HG03460 (cell line): ENCODE measurements around the gene ARHGAP35.
A peak's percentile ranks its signal among the peaks of the same experiment; 100 is the strongest.
"Not testable (repeated sequence)": the region's sequence is repeated elsewhere in the genome, so short reads cannot be mapped to it uniquely, and the experiment has no call there.

Experiments used
- ATAC-seq: cut with Tn5 transposase; IDR thresholded peaks from one replicate; pipeline ENCODE4 v1.9.1; 2021; ENCODE audit not compliant: unreplicated experiment

ARHGAP35 gene

DNA sequence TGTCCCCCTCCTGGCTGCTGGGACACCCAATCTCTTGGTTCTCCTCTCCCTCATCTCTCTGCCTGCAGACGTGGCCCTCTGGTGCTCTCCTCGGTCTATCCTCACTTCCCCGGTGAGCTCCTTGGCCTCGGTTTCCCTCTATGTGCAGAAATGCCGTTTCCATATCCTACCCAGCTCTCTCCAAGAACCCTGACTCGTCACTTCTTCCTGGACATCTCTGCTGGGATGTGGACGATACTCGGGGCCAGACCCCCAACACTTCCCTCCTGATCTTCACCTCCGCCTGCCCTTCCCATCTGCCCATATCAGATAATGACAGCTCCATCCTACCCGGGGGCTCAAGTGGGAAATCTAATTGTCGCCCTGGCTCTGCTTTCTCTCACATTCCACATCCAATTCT, 18.0 kb upstream of the ARHGAP35 start:
- ATAC-seq = no peak

DNA sequence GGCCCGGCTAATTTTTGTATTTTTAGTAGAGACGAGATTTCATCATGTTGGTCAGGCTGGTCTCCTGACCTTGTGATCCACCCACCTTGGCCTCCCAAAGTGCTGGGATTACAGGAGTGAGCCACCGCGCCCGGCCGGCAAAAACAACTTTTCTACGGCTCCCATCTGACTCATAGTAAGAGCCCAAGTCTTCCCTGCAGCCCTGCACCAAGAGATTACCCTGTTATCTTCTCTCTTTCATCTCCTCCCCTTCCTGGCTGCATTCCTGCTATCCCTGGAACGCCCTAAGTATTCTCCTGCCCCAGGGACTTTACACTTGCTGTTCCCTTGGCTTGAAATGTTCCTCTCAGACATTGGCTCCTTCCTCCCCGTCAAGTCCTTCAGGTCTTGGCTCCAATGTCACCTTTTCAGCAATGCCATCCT, 16.7 kb upstream of the ARHGAP35 start:
- no peak for ATAC-seq

DNA sequence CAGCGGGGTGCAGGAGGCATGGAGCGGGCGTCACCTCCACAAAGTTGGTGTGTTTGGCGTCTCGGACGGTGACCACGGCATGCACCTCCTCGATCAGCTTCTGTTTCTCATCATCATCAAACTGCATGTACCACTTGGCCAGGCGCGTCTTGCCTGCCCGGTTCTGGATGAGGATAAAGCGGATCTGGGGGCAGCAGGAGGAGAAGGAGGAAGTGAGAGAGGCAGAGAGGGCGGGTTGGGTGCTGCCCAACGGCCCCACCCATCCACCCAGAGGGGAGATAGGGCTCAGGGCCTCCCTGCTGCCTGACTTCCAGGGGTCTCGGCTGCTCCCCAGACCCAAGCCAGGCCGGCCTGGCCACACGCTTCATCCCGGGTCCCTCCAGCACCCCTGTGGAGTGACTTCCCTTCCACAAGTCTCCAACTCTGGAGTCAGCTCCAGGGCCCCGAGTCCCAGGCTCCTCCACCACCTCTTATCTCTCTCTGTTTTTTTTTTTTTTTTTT, 14.8 kb upstream of the ARHGAP35 start:
- no peak for ATAC-seq

DNA sequence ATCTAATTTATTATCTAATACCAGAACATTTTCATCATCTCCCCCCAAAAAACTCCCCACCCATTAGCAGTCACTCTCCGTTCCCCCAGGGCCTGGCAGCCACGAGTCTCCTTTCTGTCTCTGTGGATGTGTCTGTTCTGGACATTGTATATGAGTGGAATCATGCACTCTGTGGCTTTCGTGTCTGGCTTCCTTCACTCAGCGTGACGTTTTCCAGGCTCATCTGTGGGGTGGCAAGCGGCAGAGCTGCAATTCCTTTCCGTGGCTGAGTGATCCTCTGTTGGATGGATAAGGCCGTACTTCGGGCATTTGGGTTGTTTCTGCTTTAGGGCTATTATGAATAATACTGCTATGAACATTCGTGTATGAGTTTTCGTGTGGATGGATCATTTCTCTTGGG, 13.3 kb upstream of the ARHGAP35 start:
- no peak for ATAC-seq

DNA sequence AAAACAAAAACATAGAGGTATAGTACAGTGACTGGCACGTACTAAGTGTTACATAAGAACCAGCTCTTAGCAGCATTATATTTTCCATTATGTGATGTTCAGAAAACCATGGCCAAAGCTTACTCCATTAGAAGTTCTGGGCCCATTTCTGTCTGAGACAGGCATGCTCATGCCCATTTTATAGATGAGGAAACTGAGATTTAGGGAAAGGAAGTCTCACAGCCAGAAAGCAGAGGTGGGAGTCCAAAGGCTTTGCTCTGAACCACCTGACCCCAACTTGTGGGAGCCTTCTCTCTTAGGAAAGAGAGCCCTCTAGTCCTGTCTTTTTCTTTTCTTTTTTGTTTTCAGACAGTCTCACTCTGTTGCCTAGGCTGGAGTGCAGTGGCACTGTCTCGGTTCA, 12.4 kb upstream of the ARHGAP35 start:
- ATAC-seq = no peak

DNA sequence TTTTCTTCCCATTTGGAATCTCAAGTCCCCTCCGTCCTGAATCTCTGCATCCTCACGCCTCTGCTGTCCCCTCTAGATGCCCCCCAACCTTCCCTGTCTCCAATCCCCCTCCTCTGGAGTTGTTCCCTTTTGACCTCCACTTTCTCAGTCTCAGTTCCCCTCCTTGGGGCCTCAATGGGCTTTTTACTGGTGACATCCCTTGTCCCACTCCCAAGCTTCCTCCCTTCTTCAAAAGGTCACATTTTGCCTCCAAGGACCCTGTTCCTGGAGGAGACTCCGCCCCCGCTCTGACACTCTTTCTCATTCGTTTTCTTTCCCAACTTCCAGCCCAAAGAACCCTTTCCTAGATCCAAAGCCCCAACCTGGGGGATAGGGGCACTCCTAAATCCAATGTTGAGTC, 11.2 kb upstream of the ARHGAP35 start:
- no peak for ATAC-seq

DNA sequence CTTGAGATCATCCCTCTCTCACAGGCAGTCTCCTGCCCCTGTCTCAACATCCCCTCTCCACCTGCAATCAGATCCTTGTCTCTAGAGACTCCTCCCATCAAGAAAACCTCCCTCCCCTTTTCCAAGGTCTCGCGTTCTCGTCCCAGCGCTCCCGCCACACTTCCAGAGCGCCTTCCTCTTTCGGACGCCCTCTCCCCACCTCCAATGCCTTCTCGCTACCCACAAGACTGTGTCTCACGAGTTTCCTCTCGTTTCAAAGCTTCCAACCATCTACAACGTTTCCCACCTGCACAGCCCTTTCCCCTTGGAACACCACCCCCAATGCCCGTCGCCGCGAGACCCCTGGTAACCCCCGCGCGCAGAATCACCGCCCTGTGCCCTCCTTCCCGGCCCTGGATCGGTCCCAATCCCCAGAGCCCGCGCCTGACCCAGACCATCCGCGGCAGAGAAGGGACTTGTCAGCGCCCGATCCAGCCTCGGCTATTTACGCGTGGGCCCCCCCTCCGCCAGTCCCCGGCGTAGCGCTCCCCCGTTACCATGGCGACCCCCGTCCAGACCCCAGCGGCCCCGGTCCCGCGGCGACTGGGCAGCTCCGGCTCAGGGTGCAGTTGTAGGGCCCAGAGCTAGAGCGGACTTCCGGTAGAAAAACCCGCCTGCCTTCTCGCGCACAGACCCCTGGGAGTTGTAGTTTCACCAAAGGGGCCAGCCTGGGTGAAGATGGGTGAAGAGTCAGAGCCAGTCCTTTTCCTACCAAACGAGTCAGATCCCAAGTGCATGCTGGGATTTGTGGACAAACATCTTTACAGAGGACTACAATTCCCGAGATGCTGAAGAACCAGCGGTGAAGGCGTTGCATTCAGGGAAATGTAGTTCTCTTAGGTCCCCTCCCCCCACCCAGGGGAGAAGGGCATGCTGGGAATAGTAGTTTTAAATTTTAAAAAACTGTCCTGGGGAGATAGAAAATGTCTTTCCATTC, 10.3 kb upstream of the ARHGAP35 start, which contains the start of gene AP2S1:
Gene AP2S1 (minus strand): TSS at position 619 of the 976 bp plus-strand sequence. CDS start 80 bp downstream, at position 539.
- peak; percentile 93 for ATAC-seq

DNA sequence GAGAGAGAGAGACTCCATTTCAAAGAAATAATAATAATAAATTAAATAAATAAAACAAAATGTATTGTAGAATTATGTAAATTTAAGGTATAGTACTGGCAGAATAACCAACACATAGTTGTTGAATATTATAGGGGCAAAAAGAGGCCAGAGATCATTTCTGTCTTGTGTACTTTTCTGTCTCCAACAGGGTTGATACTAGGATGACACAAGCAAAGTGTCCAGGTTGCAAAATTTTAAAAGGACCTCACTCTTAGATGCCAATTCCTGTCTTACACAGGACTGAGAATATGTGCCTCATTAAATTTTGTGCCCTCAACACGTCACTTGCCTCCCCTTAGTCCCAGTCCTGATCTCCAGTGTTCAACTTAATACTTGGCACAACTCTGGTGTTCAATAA, 8.0 kb upstream of the ARHGAP35 start:
- no peak for ATAC-seq

DNA sequence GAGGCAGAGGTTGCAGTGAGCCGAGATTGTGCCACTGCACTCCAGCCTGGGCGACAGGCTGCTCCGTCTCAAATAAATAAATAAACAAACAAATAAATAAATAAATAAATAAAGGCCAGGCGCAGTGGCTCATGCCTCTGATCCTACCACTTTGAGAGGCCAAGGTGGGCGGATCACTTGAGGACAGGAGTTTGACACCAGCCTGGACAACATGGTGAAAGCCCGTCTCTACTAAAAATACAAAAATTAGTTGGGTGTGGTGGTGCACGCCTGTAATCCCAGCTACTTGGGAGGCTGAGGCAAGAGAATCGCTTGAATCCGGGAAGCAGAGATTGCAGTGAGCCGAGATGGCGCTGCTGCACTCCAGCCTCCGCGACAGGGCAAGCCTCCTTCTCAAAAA, 6.1 kb upstream of the ARHGAP35 start:
- ATAC-seq = not testable (repeated sequence)

DNA sequence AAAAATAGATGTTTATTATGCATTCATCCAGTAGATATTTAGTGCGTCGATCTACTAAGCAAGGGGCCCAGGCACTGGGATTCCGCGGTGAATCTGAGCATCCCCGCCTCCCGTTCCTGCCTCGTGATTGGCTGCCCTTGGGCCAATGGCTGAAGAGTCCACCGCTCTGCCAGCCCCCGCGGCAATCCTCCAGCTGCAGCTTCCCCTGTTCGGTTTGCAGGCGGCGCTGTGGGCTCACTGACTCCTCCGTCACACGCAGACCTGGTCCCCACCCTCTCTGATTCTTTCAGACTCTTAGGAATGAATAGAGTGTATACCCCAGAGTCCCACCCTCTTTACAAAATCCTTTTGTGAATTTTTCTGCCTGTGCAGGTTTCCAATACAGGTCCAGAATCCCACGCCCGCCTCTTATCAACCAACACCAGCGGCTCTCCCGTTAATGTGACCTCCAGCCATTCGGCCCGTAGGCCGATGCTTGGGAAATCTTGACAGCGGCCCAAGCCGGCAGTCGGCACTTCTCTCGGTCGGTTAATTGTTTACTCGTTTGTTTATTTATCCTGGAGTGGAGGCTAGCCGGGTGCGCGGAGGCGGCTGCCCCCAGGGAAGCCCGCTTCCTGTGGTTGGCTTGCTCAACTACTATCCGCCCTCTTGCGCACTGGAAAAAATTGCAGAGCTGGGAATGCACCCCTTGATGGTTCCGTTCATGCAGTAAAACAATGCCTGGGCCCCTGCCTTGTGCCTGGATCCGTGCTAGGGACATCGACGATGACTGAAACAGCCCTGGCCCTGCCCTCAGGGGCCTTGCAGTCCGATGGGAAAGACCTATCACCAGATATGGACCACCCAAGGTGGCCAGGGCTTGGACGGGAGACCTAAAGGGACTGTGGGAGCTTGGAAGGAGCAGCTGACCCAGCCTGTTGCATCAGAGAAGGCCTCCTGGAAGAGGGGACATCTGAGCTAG, 4.5 kb upstream of the ARHGAP35 start:
- ATAC-seq = peak; percentile 52

DNA sequence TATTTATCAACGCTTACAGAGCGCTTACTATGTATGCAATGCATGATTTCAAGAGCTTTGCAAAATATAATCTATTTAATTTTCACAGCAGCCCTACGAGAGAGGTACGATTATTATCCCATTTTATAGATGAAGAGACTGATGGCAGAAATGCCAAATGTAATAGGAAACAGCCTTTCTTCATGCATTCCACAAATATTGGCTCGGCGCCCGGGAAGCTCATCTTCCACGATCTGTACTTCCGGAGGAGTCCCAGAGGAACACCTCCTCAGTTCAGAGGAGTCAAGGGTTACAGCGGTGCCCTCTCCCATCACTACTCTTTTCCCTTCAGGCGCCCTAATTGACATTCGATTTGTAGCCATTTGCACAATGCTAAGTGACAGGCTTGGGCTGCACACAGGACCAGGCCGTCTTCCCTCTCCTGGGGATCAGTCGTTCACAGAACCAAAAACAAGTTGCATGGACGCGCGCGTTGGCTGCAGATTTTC, 1.1 kb upstream of the ARHGAP35 start:
- ATAC-seq = no peak

DNA sequence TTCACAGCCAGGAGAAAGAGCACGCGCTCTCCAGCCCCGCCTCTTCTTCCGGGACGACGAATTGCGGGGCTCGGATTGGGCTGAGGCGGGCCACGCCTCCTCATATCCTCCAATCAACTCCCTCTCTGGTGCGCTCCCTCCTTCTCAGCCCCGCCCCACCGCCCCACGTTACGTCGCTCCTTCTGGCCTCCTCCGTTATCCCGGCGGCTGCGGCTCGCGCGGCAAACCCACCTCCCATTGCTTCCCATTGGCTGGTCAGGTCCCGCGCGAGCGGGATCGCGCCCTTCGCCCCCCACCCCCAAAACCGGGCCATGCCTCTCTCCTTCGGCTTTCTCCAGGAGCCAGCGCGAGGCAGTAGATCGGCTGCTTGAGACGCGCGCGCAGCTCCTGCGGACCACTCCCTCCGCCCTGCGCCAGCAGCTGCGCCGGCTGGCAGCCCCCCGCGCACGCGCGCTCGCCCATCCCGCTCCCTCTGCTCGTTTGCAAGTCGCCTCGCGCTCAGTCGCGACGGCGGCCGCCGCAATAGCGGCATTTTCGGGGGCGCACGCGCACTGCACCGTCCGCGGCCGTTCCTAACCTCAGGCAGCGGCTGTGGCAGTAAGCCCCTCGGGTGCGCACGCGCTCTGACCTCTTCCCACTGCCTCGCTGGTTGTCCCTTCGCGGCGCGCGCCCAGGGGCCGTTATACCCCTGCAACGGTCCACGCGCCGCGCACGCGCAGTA, 512 bp upstream of the ARHGAP35 start:
- peak; percentile 68 for ATAC-seq

DNA sequence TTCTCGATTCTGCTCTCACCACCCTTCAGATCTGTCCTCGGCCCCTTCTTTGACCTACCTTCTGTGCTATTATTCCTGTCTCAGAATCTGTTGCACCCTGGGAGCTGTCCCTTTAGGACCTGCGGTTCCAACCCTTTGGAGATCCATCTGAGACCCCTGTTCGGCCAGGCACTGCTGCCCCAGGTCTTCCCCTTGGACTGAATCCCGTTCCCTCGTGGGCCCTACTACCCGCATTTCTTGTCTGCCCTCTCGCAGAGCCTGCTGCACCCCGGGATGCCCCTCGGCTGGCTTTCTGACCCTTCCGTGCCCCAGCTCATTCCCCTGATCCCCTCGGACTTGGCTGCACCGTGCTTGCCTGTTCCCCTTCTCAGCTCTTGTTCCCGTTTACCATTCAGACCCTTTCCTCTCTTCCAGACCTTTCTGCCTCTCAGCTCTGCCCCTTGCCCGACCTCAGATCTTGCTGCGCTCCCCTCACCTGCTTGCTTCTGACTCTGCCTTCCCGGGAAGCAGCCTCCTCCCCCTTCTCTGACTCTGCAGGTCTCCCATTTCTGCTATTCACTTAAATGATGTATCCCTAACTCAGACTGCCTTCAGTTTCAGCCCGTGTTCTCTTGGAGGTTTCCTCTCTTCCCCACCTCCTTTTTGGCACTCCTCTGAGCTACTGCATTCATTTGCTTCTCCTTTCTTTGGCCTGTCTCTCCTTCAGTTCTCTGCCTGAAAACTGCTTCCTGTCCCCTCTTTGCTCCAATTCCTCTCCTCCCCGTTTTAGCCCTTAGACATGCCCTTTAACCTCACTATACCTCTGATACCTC, 1.1 kb downstream of the ARHGAP35 start:
- no peak for ATAC-seq

DNA sequence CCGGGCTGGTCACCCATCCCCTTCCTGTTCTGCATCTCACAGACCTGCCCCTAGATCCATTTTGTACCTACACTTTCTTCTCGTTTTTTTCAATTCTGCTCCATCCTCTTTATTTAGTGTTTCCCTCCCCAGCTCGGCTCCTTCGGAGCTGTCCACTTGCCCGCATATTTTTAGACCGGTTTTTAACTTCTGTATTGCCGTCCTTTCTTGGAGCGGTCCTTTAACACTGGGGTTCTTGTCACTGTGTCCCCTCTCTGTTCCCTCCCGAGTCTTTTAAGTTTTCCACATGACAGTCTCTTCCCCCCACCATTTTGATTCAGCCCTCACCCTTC, 1.7 kb downstream of the ARHGAP35 start:
- no peak for ATAC-seq

DNA sequence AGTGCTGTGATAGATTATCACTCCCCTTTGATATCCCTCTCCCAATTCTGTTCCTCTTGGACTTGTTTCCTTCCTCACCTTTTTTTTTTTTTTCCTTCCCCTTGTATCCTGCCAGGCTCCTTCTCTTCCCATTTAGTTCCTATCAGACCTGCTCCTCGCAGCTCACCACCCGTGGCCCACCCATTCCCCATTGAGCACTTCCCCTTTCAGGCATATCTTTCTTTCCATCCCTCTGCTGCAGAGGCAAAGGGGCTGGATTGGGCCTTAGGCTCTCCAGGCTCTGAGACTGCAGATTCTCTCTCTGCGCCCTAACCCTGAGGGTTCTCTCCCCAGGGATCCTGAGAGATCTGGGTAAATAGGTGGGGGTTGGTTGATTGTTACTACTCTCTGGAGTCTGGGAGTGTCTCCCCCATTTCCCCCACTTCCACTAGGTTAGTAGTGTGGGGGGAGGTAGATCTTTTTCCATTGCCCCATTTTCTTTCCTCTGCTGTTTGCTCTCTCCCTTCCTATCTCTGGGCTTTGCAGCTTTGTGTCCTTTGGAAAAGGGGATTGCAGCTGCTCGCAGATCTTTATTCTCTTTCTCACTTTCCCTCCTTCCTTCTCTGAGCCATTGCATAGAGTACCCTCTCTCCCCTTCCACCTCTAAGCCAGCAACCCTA, 2.3 kb downstream of the ARHGAP35 start:
- ATAC-seq = no peak

DNA sequence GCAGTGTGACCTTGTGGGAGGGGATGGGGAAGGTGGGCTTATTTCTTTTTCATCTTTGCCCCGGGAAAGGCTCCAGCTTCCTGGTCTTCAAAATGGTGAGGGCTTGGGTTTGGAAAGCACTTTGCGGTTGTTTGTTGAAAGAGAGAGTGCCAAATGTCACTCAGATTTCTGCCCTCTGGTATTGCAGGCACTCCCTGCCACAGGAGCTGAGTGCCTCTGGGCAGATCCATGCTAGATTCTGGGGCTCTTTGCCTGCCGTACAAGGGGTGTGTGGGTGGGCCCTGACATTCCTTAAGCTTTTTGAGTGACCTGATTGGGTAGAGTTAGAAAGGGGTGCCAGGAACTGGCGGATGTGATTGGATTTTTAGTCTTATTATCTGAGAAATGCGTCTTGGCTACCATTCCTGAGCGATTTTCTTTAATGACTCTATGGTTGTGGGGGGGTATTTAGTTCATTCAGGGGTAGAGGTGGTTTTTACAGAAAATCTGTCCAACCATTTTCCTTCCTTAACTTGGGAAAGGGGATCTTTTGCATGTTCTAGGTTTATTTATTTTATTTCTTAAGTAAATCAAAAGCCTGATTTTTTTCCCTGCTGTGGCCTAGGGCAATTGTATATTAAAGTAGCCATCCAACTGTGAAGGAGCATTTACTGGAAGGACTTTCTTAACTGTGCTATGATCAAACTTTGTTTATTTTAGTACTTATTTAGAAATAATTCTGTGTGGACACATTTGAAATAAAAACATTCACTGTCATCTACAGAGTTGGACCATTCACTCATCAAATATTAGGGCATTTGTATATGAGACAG, 3.2 kb downstream of the ARHGAP35 start:
- ATAC-seq = no peak

DNA sequence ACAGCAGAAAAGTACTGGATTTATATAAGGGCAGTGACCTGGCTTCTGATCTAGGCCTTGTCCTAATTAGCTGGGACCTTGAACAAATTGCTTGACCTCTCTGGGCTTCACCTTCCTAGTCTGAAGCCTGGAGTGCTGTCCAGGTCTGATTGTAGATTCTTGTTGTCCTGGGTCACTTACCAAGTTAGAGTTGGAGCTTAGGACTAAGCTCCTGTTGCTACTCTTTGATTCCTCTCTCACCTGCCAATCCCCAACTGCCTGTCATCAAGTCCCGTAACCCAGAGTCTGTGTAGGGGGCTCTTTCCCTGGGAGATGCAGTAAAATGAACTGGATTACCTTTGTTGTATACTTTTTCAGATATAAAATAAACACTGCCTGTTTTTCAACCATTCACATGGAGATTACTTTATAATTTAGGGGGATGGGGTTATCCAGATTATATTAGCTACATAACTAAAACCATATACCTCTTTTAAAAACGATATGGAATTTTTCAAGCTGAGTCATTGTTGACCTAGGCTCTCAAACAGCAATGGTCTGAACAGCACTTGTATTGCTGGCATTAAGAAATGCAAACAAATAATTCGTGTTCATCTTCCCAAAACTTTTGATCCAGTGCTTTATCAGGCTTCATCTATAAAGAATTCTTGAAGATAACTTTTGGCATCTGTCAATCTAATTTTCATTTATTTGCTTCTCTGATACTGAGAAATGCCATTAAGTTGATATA, 5.8 kb downstream of the ARHGAP35 start:
- no peak for ATAC-seq

DNA sequence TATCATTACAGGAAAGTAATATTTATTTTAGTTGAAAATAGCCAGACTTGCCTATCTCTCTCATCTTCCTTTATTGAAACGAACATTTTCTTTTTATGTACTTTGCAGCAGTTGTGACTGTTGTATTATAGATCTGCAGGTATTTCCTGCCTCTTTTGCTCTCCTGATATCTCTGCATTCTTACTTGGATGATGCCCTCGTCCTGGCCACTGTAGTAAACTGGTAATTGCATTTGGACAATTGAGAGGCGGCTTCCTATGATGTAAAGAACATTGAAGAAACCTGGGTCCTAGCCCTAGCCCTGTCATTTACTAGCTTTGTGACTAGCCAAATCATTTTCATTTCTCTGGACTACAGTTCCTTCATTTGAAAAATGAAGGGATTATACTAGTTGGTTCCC, 6.4 kb downstream of the ARHGAP35 start:
- no peak for ATAC-seq
